ENCODE measurements around the gene PCDHGA12.

DNA sequence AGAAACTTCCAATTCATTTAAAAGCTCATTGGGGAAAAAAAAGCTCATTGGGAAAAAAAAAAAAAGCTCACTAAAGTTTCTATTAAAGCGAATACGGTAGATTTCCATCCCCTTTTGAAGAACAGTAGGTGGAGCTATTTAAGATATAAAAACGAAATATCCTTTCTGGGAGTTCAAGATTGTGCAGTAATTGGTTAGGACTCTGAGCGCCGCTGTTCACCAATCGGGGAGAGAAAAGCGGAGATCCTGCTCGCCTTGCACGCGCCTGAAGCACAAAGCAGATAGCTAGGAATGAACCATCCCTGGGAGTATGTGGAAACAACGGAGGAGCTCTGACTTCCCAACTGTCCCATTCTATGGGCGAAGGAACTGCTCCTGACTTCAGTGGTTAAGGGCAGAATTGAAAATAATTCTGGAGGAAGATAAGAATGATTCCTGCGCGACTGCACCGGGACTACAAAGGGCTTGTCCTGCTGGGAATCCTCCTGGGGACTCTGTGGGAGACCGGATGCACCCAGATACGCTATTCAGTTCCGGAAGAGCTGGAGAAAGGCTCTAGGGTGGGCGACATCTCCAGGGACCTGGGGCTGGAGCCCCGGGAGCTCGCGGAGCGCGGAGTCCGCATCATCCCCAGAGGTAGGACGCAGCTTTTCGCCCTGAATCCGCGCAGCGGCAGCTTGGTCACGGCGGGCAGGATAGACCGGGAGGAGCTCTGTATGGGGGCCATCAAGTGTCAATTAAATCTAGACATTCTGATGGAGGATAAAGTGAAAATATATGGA, at the start of gene PCDHGA12:
- TF ChIP-seq, protein P1, sequence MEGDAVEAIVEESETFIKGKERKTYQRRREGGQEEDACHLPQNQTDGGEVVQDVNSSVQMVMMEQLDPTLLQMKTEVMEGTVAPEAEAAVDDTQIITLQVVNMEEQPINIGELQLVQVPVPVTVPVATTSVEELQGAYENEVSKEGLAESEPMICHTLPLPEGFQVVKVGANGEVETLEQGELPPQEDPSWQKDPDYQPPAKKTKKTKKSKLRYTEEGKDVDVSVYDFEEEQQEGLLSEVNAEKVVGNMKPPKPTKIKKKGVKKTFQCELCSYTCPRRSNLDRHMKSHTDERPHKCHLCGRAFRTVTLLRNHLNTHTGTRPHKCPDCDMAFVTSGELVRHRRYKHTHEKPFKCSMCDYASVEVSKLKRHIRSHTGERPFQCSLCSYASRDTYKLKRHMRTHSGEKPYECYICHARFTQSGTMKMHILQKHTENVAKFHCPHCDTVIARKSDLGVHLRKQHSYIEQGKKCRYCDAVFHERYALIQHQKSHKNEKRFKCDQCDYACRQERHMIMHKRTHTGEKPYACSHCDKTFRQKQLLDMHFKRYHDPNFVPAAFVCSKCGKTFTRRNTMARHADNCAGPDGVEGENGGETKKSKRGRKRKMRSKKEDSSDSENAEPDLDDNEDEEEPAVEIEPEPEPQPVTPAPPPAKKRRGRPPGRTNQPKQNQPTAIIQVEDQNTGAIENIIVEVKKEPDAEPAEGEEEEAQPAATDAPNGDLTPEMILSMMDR (conservative IDR thresholded peaks at IDR 0.05; ENCODE audit: low read length), result no peak; the same call in 1 of the 2 replicates
- no peak for TF ChIP-seq EZH2phosphoT487 (IDR thresholded peaks at IDR 0.05; ENCODE audit: borderline replicate concordance)
